DMS 273 treated with DMSO at 0.1 percent for 48 hours (cell line): ENCODE data around the gene COL23A1.

Experiments
- DNase-seq: peaks from one replicate; lab custom pipeline; 2025; lab: John Stamatoyannopoulos, UW

Gene COL23A1

DNA sequence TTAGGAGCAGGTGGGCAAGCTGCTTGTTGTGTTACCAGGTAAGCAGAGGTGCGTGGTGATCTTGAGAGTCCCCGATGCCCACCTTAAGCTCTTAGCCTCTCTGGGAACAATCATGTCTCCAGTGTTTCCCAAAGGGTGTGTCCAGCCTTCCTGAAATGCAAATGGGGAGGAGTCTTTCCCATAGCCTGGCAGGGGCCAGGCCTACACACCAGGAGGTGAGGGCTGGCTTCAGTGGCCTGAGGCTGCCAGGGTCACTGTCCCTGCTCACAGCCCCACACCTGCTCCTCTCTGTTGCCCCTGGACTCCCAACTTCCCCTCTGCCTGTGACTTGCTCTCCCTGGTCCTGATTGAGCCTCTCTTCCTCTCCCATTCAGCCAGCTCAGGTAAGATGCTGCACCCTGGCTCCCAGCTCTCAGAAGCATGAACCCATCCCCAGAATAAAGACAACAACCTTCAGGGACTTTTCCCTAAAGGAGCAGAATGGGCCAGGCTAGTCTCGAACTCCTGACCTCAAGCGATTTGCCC is 291.8 kb downstream of the COL23A1 start:
- no peak for DNase-seq

DNA sequence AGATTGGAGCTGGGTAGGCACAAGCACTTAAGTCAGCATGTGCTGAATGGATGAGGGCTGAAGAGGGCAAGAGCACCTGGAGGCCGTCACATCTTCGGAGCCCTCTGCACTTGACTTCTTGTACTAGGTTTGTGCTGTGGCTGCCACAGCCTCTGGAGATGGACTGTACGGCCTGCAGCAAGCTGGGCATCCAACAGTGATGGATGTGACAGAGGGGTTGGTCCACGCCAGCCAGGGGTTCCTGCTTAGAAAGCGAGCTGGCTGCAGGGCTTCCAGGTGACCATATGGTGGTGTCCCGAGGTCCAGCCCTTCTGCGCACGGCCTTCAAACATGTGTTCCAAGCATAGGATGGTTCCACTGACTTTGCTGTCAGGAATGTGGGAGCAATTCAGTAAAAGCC is 292.4 kb downstream of the COL23A1 start:
- no peak for DNase-seq

DNA sequence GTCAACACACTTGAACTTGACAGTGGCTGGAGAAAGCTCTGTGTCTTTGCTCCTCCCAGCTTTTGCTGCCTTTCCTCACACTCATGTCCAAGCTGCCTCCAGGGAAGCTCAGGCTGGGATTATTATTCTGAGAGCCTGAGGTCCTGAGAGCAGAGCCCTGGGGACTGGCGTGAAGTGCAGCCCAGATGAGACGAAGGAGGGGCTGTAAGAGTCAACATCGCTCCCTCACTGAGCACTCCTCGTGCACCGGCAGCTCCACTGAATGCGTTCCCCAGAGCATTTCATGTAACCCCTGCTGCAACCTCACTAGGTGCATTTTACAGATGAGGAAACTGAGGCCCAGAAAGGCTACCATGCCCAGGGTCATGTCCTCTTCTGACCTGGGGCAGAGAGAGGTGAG is 294.1 kb downstream of the COL23A1 start:
- DNase-seq = no peak

DNA sequence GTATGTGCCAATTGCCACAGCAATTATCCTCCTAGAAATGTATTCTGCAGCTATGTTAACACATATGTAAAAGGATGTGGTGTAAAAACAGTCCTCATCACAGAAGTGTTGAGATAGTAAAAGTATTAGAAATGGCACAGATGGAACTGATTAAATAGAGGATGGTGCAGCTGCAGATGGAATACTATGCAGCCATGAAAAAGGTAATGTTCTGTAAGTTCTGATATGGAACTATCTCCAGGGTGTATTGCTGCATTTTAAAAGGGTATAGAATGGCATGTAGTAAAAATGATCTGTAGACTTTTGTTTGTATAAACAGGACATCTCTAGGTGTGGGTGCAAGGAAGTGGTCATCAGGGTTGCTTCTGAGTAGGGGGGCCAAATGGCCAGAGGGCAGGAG is 294.6 kb downstream of the COL23A1 start:
- no peak for DNase-seq

DNA sequence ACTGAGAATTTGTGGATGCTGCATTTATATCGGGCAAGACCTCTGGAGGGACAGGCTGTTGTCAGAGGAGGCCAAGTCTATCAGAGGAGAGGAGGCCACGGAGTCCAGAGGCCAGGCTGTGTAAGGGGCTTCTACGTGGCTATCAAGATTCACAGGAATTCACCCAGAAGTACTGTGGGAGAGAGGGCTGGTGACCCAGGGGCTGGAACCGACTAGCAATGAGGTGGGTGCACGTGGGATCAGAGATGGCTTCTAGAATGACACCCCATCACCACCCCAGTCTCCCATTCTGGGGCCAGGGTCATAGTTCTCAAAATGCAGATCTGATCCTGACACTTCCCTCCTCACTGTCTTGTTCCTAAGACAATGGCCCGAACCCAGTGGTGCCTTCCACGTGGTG is 296.4 kb downstream of the COL23A1 start:
- DNase-seq = no peak

DNA sequence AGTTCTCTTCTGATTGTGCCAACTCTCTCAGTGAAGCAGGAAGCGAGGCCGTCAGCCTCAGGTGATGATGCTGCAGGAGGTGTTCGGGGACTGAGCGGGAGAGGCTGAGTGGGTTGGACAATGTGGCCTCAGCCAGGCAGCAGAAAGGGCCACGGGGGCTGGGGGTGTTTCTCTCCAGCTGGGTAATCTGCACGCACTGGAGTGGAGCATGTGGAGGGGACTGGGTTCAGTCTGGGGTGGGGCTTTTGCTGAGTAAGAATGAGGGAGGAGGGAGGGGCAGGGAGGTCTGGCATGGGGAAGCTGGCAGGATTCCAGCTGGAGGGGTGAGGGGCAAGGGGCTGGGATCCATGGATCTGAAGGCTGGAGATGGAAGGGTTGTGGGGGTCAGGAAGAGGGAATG is 296.8 kb downstream of the COL23A1 start:
- DNase-seq = no peak

DNA sequence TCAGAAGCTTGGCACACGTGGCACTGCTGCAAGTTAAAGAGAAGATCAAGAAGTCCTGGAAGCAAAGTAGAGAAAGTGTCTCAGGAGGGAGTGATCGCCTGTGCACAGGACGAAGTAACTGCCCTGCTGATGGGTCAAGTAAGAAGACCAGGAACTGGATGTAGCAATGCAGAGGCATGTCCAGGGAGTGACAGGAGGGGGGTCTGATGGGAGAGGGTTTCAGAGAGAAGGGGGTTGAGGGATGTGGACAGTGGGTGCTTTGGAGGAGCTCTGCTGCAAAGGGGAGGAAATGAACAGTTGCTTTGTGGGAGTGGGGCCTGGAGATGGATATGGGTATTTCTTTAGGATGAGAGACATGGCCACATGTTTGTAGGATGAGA is 297.4 kb downstream of the COL23A1 start:
- DNase-seq = no peak

DNA sequence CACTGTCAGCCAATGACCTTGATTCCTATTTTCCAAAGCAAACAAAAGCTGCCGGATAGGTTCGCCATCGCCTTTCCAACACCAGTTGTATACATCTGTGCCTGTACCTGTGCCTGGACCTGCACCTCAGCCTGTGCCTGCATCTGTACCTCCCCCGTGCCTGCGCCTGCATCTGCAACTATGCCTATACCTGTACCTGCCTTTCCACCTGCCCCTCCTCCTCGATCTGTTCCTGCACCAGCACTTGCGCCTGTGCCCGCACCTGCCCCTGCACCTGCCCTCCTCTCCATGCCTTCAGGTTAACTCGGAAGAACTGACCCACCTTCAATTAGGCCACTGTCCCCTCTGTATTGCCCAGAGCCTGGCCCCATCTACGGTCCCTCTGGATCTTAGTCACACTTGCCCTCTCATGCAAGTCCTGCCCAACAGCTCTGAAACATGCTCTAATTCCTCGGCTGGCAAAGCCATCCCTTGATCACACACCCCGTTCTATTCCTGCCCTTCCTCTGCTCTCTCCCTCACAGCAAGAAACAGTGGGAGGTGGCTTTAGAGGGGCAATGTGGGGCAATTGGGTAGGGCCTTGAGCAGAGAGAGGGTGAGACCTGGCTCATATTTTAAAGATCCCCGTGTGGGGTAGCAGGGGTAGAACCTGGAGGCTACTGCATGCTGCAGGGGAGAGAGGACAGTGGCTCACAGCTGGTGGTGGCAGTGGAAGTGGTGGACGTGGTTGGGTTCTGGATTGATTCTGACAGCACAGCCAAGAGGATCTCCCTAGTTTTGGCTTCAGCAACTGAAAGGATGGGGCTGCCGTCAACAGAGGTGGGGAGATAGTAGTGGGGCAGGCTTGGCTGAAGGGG is 298.0 kb downstream of the COL23A1 start:
- no peak for DNase-seq

DNA sequence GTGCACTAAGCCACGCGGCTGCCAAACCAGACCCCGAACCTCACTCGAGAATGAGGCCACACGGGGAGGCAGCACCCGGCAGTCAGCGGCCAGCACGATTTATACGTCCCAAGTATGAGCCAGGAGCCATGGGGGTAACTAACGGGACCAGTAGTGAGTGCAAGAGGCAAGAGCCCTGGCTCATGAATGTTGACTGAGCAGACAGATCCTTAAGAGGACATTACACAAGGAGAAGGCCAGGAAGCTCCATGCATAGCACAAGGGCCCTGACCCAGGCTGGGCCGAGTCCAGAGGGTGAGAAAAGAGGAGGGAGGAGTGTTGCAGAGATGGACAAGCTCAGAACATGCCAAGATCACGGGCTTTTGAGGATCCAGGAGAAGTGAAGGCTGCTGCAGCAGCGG is 299.0 kb downstream of the COL23A1 start:
- no peak for DNase-seq

DNA sequence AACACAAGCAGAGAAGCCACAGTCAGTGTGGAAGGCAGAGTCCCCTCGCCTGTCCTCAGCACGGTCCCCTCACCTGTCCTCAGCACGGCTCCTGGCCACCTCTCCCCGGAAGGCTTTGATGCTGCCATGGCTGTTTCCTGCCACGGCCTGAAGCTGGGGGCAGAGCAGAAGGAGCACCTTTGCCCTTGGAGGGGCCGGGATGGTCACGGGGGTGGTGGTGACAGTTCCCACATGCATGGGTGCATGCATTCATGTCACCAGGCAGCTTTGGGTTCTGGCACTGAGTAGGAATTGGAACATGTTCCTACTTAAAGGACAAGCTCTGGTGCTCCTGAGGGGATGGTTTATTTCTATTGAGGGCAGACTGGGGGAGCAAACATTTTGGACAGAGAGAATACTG is 299.8 kb downstream of the COL23A1 start:
- DNase-seq = no peak

DNA sequence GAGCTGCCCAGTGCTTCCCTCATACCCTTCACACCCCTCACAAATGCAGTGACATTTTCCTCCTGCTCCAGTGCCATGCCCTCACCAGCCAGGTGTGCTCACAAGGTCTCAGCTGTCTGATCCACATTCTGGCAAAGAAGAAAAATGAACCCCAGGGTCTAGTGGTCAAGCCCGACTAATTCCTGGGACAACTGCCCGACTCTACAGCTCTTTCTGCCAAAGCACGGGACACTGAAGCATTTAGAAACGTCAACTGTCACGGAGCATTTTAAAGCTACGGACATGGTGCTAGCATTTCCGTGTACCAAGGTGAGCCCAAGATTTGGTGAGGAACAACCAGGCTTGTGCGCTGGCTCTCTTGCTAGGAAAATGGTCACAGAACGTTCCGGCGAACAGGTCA is 300.8 kb downstream of the COL23A1 start:
- DNase-seq = no peak

DNA sequence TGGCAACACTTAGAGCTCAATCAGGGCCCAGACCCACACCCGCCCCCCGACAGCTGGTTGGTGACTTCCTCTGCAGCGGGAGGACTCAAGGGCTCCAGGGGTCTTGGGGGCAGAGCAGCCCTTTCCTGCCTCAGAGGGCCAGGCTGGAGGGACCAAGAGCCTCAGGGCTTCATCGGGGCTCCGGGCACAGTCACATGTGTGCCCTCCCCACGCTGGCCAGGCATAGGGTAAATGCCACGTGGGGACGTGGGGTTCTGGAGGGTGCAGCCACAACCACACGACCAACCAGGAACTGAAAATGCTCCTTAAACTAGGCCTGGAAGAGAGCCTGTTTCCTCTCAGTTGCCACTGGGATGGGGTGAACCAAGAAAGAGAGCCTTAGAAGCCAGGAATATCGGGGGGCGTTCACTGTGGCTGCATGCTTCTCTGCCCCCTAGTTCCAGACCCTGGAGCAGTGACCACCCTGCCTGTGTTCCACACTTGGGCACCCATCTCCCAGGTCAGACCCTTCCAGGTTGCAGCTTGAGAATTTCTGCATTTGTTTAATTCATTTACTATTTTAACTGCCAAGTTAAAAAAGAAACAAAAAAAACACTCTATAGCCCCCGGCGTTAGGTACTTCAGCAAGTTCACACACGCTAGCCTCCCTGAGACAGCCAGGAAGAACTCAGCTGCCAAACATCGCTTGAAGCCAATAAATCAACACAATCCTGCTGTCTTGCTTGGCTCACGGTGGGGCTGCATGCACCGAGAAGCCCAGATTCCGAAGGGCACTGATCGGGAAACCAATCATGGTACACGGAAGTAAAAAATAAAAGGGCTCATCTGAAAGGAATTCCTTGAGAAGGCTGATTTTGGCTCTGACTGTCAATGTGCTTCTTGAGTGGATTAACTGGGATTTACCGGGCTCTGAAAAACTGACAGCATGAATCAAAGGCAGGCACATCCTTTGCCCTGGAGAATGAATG is 301.5 kb downstream of the COL23A1 start:
- no peak for DNase-seq

DNA sequence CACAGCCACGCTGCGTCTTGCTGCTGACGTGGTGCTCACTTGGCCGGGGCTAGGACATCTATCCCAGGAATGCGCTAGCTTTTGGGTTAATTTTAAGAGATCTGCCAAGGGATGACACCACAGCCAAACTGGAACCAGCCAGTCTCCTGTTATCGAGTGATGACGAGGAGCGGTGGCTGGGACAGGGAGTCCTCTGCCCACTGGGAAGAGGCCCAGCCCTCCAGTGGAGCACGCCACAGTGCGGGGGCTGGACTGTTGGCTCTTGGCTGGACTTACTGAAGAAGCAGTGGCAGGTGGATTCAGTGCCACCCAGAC is 302.4 kb downstream of the COL23A1 start:
- DNase-seq = no peak

DNA sequence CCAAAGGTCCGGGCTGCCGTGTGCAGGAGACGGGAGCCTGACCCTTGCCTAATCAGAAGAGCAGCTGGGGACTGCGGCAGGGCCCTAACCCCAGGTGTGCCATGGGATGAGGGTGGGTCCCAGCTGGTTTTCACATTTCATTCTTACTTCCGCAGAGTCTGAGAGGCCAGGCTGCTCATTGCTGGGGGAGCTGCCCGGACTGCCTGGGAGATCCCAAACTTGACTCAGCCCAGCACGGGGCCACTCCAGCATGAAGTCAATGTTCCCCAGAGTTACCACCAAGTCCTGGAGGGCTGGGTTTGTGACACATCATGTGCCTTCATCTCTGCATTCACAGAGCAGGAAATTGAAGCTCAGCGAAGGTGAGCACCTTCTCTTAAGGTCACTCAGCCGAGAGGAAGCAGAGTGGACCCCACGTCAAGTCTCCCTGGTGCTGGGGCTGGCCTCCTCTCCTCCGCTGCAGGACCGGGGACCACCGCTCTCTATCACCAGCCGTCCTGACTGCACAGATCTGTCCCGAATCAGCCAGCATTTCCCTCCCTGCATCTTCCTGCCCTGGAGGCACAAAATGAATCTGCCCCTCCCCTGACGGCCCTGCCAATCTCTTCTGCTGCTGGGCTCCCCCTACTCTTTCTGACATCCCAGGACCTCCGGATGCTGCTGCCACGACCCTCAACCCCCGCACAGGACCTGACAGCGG is 303.0 kb downstream of the COL23A1 start:
- DNase-seq = no peak

DNA sequence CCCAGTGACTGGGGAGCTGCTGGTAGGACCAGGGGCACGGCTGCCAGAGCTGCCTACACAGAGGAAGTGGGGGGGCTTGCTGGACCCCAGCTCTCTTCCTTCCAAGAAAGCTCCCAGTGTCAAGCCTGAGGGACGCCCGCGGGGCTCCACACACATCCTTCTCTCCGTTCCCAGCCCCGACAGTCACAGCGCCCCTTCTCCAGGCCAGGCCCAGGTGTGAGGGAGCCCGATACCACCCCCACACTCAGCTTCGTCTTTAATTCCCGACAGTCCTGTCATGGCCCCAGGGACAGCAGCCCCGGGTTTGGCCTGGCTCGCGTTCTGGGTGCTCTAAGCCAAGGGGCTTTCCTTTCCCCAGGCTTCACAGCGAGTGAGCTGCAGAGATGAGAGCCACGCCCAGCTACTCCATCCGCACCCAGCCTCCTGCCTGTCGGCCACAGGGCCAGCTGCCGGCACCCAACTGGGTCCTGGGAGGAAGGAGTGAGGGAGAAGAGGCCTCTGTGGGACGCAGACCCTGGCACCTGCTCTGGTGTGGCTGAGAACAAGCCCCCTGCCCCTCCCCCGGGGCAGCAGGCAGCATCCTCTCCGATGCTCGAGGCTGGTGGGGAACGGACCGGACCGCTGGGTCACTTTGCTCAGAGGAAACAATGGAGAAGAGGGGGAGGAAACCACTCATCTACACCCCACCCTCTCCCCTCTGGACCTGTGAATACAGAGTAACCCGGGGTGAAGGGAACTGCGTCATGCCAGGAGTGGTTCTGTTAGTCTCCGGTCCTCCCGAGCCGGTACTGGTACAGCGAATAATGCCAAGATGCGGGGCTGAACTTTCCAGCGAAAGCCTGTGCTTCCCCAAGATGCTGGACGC is 303.7 kb downstream of the COL23A1 start:
- no peak for DNase-seq

DNA sequence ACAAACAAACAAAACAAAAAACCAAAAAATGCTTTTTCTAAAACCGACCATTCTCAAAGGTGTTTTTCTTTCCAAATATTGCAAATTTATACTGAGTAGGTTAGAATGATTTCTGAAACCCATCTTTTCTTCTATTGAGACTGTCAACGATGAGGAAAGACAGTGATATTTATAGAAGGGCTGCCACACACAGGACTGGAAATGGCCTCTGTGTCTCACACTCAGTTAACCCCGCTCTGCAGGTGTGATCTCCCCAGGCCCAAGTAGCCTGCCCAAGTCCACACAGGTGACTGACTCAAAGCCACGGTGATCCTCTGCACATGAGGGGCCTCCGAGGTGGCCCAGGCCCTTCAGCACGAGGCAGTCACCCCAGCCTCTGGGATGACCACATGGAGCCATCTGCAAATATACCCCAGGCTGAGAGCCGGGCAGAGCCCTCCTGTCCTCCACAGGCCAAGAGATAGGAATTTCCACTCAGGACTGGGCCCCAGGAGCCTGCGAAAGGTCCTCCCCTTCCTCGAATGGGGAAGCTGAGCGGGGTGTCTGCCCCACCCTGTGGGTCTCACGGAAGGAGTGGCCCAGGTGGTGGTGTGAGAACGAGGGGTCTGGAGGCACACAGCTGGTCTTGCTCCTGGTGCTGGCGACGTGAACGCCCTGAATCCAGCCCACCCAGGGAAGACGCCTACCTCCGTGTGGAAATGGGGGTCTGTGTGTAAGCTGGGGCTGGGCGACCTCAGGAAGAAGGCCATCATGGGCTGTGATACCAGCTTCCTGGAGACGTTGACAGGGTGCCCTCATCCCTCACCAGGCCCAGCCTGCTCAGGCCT is 304.6 kb downstream of the COL23A1 start:
- no peak for DNase-seq

DNA sequence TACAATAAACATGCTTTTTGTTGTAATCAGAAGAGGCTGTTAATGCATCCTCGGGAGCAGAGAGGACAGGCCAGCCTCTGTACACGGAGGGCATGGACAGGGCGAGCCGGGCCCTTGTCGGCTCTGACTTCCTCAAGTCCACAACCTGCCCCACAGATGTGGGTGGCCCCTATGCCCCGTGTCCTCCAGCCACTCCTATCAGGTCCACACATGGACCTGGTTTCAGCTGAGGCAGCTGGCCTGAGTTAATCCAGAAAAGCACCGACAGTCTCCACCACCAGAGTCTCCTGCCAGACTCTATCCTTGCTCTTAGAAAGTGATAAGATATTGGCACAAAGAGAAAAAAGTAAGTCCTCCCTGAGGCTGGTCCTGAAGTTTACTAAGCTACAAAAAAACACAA is 305.2 kb downstream of the COL23A1 start:
- DNase-seq = no peak

DNA sequence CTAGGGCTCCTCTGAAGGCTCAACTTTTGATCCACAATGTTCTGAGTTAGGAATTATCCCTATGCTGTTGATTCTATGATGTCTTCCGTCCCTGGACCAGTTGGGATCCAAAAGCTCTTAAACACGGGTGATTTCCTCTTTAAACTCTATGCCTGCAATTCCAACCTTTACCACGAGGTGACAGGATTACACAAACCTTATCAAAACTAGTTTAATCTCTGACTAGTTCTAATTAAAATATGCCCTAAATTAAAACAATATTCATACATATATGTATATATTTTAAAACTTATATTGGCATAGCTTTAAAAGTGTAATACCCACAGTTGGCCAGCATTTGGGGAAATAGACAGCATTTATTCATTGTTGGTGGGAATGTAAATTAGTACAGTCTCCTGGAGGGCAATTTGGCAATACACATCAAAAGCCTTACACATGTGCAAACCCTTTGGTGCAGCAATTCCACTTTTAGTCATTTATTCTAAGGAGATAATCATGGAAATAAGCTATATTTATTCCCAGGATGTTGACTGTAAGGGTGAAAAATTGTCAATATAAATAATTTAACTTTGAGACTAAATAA is 306.0 kb downstream of the COL23A1 start:
- DNase-seq = no peak

DNA sequence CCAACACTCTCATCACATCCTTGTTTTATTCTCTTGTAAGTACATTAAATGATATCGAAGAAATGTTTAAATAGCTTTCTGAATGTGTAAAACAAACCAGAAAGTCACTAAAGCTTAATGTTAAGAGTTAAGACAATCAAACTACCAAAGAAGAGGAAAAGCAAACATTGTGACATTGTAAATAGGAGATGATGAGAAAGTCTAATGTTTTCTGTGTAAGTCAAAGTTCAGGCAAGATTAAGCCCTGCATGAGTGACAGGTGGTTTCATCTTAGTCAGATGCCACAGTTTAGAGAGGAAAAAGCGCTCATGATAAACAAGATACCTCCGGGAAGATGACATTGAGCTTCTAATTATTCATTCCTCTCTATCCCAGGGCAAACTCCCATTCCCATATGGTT is 306.7 kb downstream of the COL23A1 start:
- no peak for DNase-seq

DNA sequence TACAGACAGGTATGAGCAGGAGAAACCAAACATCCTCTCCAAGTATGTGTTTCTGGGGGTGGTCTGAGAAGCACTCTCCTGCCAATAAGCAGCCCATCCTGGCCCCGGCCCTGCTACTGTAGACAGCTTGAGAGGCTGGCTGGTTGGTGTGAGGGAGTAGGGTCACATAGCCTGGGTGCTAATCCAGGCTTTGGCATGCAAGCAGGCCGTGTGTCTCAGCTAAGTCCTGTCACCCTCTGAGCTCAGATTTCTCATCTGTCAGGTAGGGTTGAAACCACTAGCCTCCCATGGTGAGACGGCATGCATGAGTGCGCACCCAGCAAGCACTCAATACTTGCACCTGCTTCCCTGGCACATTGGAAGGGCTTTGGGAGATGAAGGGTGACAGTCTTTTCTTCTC is 307.8 kb downstream of the COL23A1 start:
- DNase-seq = no peak
